Stimulated activated CD4-positive, alpha-beta T cell treated with anti-CD3 and anti-CD28 coated beads, Interleukin-12 subunit alpha, Interleukin-12 subunit beta, amount 100 ng/mL, for 4 hours (primary cell): ENCODE measurements around the gene DAB2IP.
"Not testable (repeated sequence)": the region's sequence is repeated elsewhere in the genome, so short reads cannot be mapped to it uniquely, and the experiment has no call there.

Experiments
- DNase-seq: peaks from one replicate; pipeline ENCODE4 v3.0.0-alpha.2; 2020

The DAB2IP gene

DNA sequence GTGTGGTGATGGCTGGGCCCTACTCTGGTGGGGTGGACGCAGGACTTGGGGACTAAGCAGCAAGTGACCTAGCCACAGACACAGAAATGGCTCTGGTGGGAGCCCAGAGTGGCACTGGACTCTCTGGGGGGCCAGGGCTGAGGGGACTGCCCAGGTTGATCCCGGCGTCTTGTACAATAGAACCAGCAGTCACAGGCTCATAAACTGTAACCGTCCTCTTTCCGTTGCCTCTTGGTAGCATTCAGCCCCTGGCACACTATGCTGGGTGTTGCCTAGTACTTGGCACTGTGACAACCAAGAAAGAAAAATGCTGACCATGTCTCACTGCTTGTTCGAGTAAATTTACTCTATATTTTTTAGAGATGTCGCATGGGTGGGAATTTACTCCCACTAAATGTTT, 80.5 kb downstream of the DAB2IP start:
- DNase-seq, result no peak

DNA sequence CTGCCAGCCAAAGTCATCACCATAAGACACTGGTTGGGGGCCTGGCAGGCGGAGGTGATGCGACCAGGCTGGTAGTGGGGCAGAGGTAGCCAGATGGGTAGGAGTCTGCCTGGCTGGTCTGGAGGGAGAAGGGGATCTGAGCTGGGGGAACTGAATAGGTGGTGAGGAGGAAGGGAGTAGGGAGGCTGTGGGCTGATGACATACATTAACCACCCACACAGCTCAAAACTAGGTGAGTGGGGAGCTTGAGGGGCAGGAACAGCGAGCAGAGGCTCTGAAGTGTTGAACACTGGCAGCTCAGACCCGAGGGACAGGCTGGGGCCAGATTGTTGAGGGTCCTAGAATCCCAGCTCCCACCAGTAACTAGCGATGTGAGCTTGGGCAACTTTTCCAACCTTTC, 81.0 kb downstream of the DAB2IP start:
- no peak for DNase-seq

DNA sequence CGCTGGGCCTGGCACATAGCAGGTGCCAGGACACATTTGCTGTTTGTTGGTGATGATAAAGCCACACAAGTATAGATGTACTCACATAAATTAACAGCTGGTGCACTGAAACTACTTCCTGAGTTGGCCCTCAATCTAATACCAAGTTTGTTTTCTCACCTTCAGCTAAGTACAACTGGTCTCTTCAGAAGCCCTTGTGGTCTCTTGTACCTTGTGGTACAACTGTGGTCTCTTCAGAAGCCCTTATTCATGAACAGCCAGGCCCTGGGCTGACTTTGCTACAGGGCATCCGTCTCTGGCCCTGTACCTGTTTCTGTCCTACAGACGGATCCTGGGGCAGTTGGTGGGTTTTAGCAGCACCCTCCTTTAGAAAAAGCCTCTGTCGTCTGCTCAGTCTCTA, 81.5 kb downstream of the DAB2IP start:
- DNase-seq, result no peak

DNA sequence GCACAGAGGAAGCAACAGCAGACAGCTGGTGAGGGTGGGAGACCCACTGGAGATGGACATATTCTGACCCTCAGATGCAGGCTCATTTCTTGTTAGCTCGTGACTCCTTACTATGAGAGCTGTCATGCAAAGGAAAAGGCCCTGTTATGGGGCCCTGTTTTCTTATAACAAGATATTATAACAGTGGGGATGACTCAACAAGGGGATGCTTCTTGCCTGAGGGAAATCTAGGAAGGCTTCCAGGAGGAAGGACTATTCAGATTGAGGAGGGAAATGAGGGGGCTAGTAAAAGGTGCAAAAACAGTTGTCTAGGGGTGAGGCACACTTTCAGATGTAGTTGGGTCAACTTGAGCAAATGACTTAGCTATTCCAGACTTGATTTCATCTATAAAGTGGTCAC, 83.0 kb downstream of the DAB2IP start:
- DNase-seq, result no peak

DNA sequence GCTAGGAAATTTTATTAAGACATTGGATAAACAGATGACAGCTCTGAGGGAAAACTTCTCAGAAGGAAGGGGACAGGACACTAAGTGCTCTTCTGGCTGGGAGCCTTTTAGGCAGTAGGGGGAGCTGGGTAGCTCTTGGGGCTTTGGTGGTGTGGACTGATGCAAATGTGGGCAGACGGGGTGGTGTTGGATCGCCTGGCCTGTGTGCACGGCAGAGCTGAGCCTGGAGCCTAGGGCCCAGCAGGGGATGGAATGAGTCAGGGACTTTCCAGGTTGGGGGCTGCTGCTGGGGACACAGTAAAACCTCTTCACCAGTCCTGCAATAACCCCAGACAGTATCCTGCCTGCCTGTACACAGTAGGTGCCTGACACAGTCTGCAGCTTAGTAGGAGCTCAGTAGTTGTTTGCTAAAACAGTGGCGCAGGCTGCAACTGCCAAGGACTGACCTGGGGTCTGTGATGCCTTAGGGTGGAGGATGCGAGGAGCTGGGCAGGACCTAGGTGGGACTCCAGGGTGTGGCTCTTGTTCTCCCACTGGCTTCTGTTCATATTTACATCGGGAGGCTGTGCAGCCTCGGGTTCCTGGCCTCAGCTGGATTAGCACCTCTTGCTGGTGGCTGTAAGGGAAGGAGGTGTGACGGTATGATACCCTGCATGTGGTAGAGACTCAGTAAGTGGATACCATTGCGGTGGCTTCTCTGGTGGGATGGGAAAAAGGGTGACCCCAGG, 83.8 kb downstream of the DAB2IP start:
- no peak for DNase-seq

DNA sequence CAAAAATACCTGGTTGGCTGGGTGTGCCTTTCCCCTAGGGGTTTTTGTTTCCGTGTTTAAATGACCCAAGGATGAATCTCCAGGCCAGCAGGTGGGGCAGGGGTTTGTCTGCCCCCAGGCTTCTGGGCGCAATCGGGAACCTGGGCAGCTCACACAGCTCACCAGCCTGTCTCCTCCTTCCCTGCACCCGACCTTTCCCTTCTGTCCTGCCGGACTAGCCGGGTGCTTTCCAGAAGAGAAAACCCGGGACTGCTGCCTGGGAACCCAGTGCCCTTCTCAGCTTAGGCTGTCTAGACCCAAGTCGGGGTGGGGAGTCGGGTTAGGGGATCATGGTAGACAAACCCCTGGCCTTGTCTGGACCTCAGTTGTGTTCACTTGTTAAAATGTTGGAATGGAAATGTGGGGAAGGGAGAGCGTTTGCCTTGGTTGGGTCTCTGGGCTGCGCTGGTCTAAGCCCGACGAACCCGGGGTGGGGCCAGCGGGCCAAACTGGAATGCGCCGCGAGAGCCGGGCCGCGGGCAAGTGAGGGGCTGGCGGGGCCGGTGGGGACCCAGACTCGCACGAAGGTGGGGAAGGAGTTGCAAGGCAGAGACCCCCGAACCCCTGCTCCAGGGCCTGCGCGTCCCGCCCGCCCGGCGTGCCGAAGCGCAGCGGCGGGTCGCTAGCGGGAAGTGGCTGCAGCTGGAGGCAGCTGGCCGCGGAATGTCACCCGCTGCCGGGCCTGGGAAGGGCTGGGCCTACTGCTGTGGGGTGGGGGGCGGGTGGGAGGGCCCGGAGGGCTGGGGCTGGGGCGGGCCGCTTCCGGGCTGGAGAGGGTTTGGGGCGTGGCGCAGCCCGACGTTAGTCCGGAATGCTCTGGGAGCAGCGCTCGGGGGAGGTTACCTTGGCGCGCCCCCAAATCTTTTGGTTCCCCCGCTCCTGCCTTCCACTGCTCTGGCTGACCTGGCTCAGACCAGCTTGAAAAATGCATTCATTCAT, 84.6 kb downstream of the DAB2IP start:
- no peak for DNase-seq

DNA sequence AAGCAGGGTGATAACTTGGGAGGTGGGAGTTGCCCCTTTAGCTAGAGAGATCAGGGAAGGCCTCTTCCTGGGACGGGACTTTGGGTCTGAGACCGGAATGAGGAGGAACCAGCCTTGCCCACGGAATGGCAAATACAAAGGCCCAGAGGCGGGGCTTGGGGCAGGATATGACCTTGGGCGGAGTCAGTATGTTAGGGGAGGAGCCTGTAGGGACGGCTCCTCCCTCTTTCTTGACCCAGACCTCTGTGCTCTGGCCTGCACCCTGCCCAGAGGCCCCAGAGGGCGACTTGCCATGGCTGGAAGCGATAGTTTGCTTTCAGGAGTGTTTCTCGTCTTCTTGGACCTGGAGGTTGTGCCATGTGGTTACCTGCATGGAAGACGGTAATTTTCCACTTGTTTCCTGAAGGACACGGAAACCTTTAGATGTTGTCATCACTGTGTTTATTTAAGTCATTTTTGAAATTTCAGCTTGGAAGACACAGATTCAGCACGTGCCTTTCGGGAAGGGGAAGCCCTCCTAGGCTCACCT, 85.6 kb downstream of the DAB2IP start:
- no peak for DNase-seq

DNA sequence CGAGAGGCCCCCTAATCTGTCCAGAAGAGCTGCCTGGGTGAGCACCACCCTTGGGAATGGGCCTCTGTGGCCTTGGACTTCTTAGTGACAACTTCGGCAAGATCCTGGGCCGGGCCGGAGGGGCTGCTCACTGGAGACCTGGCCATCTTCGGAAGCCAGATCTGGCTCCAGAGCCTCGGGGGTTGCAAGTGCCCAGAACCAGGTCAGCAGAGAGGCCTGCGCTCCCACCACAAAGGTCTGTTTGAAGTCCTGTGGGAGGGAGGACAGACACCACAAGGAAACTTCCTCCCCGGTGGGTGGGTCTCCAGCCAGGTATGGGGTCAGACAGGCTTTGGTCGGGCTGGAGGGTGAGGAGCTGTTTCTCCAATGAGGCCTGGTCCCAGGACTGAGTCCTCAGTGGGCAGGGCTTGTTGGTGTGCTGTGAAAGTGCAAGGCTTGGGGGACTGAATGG, 86.1 kb downstream of the DAB2IP start:
- no peak for DNase-seq

DNA sequence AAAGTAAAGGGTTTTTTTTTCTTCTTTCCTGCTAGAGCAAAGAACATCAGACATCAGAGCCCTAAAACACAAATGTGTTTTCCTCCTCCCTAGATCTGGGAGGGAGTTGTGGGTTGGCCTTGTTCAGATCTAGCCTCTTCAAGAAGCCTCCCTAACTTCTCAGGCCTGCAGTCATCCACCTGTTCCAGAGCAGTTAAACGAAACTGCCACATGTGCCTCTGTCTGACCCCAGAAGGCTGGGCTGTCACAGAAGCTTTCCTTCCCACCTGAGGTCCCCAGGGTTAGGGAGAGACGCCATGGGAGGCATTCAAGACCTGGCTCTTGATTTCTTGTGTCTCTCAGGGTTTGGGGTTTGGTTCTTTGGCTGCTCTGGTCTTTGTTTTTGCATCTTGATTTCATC, 87.0 kb downstream of the DAB2IP start:
- no peak for DNase-seq

DNA sequence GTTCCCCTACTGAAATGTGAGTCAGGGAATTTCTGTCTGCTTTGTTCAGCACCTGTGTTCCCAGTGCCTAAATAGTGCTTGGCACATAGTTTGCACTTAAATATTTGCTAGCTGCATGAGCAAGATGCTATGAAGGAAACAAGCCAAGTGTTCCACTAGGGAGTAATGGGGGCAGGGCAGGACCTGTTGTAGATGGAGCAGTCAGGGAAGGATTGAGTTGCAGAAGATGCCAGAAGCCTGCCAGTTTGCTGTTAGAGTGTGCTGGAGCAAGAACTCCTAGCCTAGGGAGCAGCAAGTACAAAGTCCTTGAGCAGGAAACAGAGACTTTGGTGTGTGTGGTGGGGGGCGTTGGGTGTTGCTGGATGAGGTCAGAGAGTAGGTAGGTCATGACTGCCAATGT, 87.5 kb downstream of the DAB2IP start:
- DNase-seq, result no peak

DNA sequence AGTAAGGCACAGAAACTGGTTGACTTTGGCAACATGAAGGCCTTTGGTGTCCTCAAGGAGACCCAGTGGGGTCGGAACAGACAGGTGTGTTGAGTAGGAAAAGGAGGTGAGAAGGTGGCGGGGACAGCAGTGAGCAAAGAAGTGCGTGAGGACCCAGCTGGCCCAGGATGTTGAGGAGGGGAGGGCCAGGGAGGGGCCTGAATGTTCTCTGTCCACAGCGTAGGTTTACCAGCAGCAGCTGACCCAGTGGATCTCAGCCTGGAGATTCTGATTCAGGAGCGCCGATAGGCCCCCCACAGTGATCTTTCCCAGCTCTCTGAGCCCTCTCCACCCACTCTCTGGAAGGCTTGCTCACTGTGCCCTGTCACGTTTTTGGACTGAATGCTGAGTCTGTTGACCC, 88.5 kb downstream of the DAB2IP start:
- DNase-seq, result no peak

DNA sequence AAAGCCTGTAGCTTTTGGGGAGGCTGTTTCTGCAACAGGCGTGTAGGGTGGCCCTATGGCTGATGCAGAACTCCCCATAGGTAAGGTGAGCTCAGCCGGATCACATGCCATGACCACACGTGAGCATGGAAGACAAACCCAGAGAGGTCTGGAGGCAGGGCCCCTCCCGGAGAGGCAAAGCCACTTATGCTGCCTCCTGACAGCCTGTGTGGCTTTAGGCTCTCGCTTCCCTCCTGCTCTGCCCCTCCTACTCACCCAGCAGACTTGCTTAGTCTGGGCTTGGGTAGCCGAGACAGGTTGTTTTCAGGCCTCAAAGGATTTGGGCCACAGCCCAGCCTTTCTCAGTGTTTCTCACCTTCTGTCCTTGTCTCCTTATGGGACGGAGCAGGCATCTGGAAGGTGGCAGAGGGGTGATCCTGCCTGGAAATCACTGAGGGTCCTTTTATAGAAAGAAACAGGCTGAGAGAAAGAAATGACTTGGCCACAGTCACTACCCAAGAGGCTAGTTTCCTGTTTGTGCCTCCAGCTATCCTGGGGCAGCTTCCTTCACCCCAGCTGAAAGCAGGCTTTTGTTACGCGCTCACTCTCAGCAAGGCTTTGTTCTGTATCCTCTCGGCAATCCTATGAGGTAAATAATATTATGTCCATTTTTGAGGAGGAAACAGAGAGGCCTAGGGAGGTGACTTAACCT, 89.9 kb downstream of the DAB2IP start:
- no peak for DNase-seq

DNA sequence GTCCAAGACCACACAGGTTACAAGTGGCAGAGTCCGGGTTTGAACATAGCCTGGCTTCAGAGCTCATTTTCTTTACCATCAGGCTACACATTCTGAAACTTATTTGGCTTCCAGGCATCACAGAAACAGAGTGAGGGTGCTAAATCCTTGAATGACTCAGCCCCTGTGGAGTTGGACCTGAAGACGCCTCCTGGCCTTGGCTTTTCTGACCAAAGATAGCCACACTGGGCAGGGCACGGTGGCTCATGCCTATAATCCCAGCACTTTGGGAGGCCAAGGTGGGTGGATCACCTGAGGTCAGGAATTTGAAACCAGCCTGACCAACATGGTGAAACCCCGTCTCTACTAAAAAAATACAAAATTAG, 90.5 kb downstream of the DAB2IP start:
- DNase-seq, result not testable (repeated sequence)

DNA sequence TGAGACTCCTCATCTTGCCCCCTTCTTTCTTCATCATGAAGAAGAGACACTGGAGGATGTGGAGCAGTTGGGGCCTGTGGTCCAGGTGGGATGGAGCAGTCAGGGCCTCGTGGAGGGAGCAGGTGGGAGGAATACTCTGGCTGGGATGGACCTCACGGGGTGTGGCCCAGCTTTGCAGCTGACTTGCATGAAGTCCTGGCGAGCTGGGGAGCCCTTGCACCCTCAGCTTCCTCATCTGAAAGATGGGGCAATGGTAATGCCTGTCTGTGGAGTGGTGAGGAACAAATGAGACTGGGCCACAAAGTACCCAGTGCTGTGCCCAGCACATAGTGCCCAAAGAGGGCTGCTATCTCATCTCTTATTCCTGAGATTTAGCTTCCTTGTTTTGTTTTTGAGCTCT, 91.5 kb downstream of the DAB2IP start:
- DNase-seq, result no peak

DNA sequence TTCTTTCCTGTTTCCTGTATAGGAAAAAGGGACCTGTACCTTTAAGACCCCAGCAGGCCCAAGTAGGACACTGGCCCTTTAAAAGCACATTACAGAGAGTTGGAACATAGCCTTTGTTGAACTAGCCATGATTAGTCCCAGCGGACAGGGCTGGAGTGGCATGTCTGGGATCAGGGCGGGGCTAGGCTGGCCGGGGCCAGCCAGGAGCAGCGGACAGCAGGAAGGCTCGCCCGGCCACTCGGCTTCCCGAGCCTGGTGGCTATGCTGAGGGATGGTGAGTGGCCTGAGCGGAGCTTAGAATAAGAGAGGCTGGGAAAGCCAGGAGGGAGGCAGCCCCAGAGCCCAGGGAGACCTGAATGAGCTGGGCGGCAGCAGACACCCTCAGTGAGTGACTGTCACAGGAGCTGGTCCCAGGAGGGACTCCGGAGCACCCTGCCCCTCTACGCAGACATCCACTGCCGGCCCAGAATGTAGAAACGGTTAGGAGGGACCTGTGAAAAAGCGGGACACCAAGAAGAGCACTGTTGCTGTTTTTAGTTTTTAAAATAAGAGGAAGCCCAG, 92.1 kb downstream of the DAB2IP start:
- DNase-seq, result no peak

DNA sequence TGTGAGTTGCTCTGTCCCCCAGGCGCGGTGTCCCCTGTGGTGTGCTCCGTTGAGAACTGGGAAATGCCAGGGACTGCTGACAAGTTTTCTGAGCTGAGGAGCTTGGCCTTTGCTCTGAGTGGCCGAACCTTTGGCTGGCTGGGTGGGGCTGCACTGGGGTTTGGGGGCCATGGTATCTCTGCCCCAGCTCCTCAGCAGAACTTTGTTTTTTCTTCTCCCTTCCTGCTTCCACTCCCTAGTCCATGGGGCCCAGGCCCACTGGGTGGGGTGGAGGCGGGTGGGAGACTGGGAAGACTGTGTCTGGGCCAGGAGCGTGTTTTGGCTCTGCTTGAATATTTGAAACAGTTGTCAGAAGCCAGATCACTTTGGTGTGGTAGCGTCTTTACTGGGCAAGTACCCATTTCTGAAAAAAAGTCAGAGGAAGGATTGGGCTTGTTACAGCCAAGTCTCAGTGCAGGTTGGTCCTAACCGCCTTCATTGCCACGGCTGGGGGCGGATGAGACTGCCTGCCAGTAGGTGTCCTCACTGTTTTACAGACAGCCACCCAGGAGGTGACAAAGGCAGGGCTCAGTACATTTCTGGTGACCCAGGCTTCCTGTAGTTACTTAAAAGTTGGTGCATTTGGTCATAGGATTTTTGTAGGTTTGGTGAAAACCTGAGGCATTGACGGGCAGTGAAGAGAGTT, 92.7 kb downstream of the DAB2IP start:
- no peak for DNase-seq

DNA sequence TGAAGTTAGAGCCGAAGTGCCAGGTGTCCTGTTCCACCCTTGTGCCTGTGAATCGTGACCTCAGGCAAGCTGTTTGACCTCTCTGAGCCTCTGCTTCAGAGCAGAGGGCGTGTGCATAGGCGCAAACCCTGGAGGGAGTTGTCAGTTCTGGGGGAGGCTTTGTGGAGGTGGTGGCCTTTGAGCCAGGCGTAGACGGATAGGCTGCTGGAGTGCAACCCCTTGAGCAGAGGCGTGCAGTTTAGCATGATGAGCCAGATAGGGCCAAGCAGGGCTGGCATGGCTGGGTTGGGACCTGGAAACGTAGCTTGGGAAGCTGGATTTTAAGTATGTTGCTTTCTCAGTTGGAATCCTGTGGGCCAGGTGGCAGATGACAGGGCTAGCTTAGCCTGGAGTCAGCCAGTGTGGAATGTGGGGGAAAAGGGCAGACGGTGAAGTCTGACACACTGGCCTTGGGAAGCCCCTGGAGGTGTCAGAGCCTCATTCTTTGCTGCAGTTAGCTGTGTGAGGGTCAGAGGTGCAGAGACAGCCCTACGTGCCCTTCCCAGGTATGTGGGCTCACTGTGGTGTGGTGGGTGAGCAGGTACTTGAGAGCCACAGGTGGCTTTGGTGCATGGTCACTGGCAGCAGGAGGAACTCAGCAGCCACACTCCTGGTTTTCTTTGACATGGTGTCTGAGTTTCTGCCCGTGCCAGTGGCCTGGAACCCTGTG, 93.4 kb downstream of the DAB2IP start:
- no peak for DNase-seq

DNA sequence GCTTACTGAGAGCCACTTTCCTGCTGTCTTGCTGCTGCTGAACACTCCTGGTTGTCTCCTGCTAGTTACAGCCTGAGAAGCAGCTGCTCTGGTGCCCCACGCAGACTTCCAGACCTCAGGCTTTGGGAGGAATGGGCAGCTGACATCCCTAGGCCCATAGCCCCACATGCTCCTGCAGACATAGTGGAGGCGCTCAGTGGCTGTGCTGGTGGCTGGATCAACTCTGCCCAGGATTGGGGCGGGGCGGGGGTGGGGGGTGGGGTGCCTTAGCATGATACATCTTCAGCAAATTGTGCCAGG, 93.9 kb downstream of the DAB2IP start:
- DNase-seq, result no peak

DNA sequence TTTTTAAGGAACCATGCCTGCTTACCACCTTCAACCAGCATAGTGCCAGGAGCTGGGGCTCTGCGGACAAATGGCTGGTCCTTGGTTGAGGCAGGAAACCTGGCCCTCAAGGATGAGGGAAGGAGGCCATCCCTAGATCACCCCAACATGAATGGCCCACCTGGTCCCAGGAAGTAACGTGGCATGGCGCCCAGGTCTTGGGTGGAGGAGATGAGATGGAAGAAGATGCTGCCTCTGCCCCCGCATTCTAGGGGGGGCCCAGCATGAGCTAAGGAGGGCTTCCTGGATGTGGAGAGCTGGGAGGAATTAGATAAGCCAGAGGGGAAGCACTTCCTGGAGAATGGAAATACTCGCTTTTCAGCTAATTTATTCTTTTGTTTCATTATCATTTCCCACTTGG, 95.0 kb downstream of the DAB2IP start:
- no peak for DNase-seq

DNA sequence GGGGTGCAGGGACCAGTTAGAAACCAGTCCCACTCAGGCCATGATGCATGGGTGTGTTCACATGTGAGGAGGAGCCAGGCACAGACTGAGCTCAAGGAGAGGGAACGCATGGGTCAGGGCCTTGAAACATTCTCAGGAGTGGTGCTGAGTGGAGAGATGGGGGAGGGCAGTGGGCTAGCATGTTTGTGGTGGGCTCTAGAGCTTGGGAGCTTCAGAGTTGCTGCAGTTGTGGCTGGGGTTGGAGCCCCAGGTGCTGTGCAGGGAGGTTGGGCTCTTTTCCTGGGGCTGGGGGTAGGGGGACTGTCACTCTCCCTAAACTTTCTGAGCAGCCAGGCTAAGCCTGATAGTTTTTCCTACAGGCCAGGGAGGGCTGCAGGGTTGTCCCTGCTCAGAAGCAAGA, 95.4 kb downstream of the DAB2IP start:
- DNase-seq, result no peak

DNA sequence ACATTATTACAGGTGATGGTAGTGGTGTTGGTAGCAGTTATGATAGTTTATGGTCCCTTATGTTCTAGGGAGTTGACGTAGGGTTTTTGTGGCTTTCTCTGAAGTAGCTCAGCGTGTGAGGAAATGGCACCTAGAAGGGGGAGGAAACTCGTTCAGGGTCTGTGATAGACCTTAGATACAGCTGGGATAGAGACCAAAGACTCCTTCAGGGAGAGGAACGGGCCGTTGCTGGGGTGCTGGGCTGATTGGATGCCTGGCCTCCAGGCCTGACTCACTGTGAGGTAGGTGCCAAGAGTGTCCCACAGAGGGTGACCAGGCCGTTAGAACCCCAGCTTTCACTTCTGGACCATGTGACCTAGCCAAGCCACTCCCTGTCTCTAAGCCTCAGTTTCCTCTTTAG, 96.6 kb downstream of the DAB2IP start:
- no peak for DNase-seq
